Liver (tissue), 9 donors: ENCODE data around the gene PLEKHA6. TPM values are rescaled to one million over a fixed set of nuclear protein-coding genes. Genes with fewer than 3 reads are reported as not detected.

Experiments used
- DNase-seq: peaks from one replicate; pipeline ENCODE4 v3.0.0-alpha.2; 2017; ENCODE audit warnings: low spot score
- H3K27ac ChIP-seq, 2 donors: one replicate each; pipeline ENCODE4 v1.7.0; 2013; ENCODE audit warnings: inconsistent platforms in 2 of 2, low read length in 2 of 2, control low read depth in 1 of 2, low read depth in 1 of 2, mild to moderate bottlenecking in 1 of 2
- H3K27me3 ChIP-seq, 4 donors: one replicate each; pipeline versions ENCODE4 v1.6.1 to v1.7.0; 2013; ENCODE audit warnings: low read length in 3 of 4, inconsistent platforms in 1 of 4, mild to moderate bottlenecking in 1 of 4, moderate library complexity in 1 of 4; ENCODE audit not compliant: control insufficient read depth in 4 of 4, insufficient read depth in 4 of 4
- H3K36me3 ChIP-seq, 4 donors: one replicate each; pipeline versions ENCODE4 v1.6.1 to v1.7.0; 2013; ENCODE audit warnings: low read length in 3 of 4, mild to moderate bottlenecking in 3 of 4, low read depth in 1 of 4, moderate library complexity in 1 of 4; ENCODE audit not compliant: control insufficient read depth in 4 of 4, insufficient read depth in 3 of 4
- H3K4me1 ChIP-seq, 4 donors: one replicate each; pipeline versions ENCODE4 v1.6.1 to v1.7.0; 2013; ENCODE audit warnings: low read length in 3 of 4, mild to moderate bottlenecking in 3 of 4, moderate library complexity in 1 of 4; ENCODE audit not compliant: control insufficient read depth in 4 of 4, insufficient read depth in 4 of 4
- H3K4me3 ChIP-seq, 3 donors: one replicate each; pipeline versions ENCODE4 v1.6.1 to v1.7.0; 2013; ENCODE audit warnings: low read length in 3 of 3, control low read depth in 1 of 3, low read depth in 1 of 3, mild to moderate bottlenecking in 1 of 3
- H3K9ac ChIP-seq, 2 donors: one replicate each; pipeline ENCODE4 v1.7.0; 2013; ENCODE audit warnings: low read length in 2 of 2, mild to moderate bottlenecking in 2 of 2, moderate library complexity in 2 of 2, control low read depth in 1 of 2, low read depth in 1 of 2
- H3K9me3 ChIP-seq, 4 donors: one replicate each; pipeline versions ENCODE4 v1.6.1 to v1.7.0; 2013; ENCODE audit warnings: low read length in 3 of 4; ENCODE audit not compliant: control insufficient read depth in 4 of 4
- ATF3 ChIP-seq: IDR thresholded peaks from 2 replicates; pipeline ENCODE4 v1.6.1; 2016; ENCODE audit warnings: antibody characterized with exemption
- EGR1 ChIP-seq, 2 donors: IDR thresholded peaks; 2 replicates each; pipeline ENCODE4 v1.6.1; 2016 to 2018; ENCODE audit warnings: antibody characterized with exemption in 2 of 2, low read depth in 2 of 2
- FOXA1 ChIP-seq: IDR thresholded peaks from 2 replicates; pipeline ENCODE4 v1.6.1; 2016; ENCODE audit warnings: antibody characterized with exemption
- FOXA2 ChIP-seq: IDR thresholded peaks from 2 replicates; pipeline ENCODE4 v1.6.1; 2016; ENCODE audit warnings: antibody characterized with exemption
- GABPA ChIP-seq, 2 donors: IDR thresholded peaks in 1 of 2; conservative IDR thresholded peaks in 1 of 2; 2 replicates each; pipeline ENCODE4 v1.6.1; 2016; ENCODE audit warnings: antibody characterized with exemption in 2 of 2, mild to moderate bottlenecking in 1 of 2, moderate library complexity in 1 of 2
- HNF4A ChIP-seq, 2 donors: conservative IDR thresholded peaks; 2 replicates each; pipeline ENCODE4 v1.6.1; 2016; ENCODE audit warnings: antibody characterized with exemption in 2 of 2, mild to moderate bottlenecking in 2 of 2
- MAX ChIP-seq: IDR thresholded peaks from 2 replicates; pipeline ENCODE4 v1.6.1; 2016; ENCODE audit warnings: antibody characterized with exemption
- RAD21 ChIP-seq, 2 donors: IDR thresholded peaks; 2 replicates each; pipeline ENCODE4 v1.6.1; 2016; ENCODE audit warnings: antibody characterized with exemption in 2 of 2, mild to moderate bottlenecking in 2 of 2
- RXRA ChIP-seq, 2 donors: IDR thresholded peaks; 2 replicates each; pipeline ENCODE4 v1.6.1; 2017 to 2018; ENCODE audit warnings: antibody characterized with exemption in 2 of 2, mild to moderate bottlenecking in 1 of 2
- SP1 ChIP-seq: IDR thresholded peaks from 2 replicates; pipeline ENCODE4 v1.6.1; 2018; ENCODE audit warnings: antibody characterized with exemption, mild to moderate bottlenecking
- TAF1 ChIP-seq: conservative IDR thresholded peaks from 2 replicates; pipeline ENCODE4 v1.6.1; 2016; ENCODE audit warnings: antibody characterized with exemption, mild to moderate bottlenecking
- YY1 ChIP-seq: IDR thresholded peaks from 2 replicates; pipeline ENCODE4 v1.6.1; 2016; ENCODE audit warnings: antibody characterized with exemption, mild to moderate bottlenecking
- ZBTB33 ChIP-seq: IDR thresholded peaks from 2 replicates; pipeline ENCODE4 v1.6.1; 2016; ENCODE audit warnings: antibody characterized with exemption
- WGBS: extraction: QIAGEN DNeasy Blood & Tissue Kit; methylation state at CpG from one replicate; pipeline ENCODE4 v1.1.7; 2013; 5-methylcytosine and 5-hydroxymethylcytosine counted together
- polyA plus RNA-seq, 2 donors: library from polyadenylated mRNA; stranded (reverse) in 1 of 2; unstranded in 1 of 2; fragments of 200-250 nt in 1 of 2; fragments of >200 nt in 1 of 2; fragmentation: Nextera tagmentation in 1 of 2; extraction: Ambion mirVana in 1 of 2; gene quantifications; one replicate each; pipeline versions ENCODE4 v1.2.1 to v1.2.3, GENCODE V29; 2013 to 2015
- total RNA-seq, 2 donors: library from RNA; depleted of rRNA; stranded (reverse); fragments of >200 nt; gene quantifications; one replicate each; pipeline ENCODE4 v1.2.3, GENCODE V29; 2014
- donor health status: healthy.
- donor health status: healthy.
- donor health status: healthy.
- donor health status: healthy.
- donor health status: healthy.

Gene PLEKHA6
- total and polyA plus RNA-seq, 4 donors = 5.3 to 12.8 (median 7.6) TPM

- 50% methylated on average over 11 of the region's 11 CpGs for whole genome bisulfite sequencing
- H3K9ac ChIP-seq = peak overlapping the region in 1 of 2 donors; percentile 40
- H3K36me3 ChIP-seq = no peaks in the 10 kb centered on the region
- H3K9me3 ChIP-seq = no peaks in the 10 kb centered on the region
- no peak for TF ChIP-seq TAF1
- TF ChIP-seq SP1 = no peak
- TF ChIP-seq HNF4A (conservative IDR thresholded peaks at IDR 0.05) = no peak
- TF ChIP-seq YY1 = no peak
- no peak for TF ChIP-seq FOXA1
- no peak for TF ChIP-seq ATF3
- TF ChIP-seq EGR1 (IDR thresholded peaks at IDR 0.05; ENCODE audit: low read depth in 2 of 2) = no peak
- no peak for TF ChIP-seq FOXA2
- no peak for TF ChIP-seq RAD21 (IDR thresholded peaks at IDR 0.05)
- peaks cover 0 to 17% (median 5%) of the 10 kb centered on the region in 4 donors for H3K4me1 ChIP-seq
- H3K27ac ChIP-seq = peak overlapping the region in 1 of 2 donors; percentile 33
- no peaks in the 10 kb centered on the region for H3K27me3 ChIP-seq
- no peak for DNase-seq
- H3K4me3 ChIP-seq = peak overlapping the region in 1 of 3 donors; percentile 42
Measured at GRCh38 chr1:204362984-204363334, 3.2 kb upstream of the PLEKHA6 start.

- peaks cover 0 to 17% (median 5%) of the 10 kb centered on the region in 4 donors for H3K4me1 ChIP-seq
- H3K27ac ChIP-seq = no peak overlapping the region
- no peaks in the 10 kb centered on the region for H3K9me3 ChIP-seq
- H3K4me3 ChIP-seq = no peak overlapping the region
- no peak for TF ChIP-seq MAX
- no peak for TF ChIP-seq HNF4A (conservative IDR thresholded peaks at IDR 0.05)
- no peak for TF ChIP-seq YY1
- TF ChIP-seq GABPA (IDR thresholded peaks at IDR 0.05 in 1 of 2, conservative IDR thresholded peaks at IDR 0.05 in 1 of 2) = no peak
- TF ChIP-seq RAD21 (IDR thresholded peaks at IDR 0.05) = no peak
- TF ChIP-seq ATF3 = no peak
- no peak for TF ChIP-seq RXRA (IDR thresholded peaks at IDR 0.05)
- TF ChIP-seq EGR1 (IDR thresholded peaks at IDR 0.05; ENCODE audit: low read depth in 2 of 2) = no peak
- 91% methylated on average over 10 of the region's 10 CpGs for WGBS
- H3K36me3 ChIP-seq = no peaks in the 10 kb centered on the region
- no peak for DNase-seq
- no peak overlapping the region for H3K9ac ChIP-seq
- H3K27me3 ChIP-seq = no peaks in the 10 kb centered on the region
Measured at GRCh38 chr1:204361781-204362180, 2.1 kb upstream of the PLEKHA6 start.

GRCh38 chr1:204361341-204361771, 1.6 kb upstream of the PLEKHA6 start:
- no peak for DNase-seq
- Histone ChIP-seq H3K9me3 (no peaks in the 10 kb centered on the region), H3K36me3 (no peaks in the 10 kb centered on the region), H3K27me3 (no peaks in the 10 kb centered on the region), H3K27ac (no peak overlapping the region), H3K4me1 (peaks cover 0 to 17% (median 5%) of the 10 kb centered on the region in 4 donors), H3K4me3 (no peak overlapping the region), H3K9ac (no peak overlapping the region)
- no peak for TF ChIP-seq ZBTB33
- TF ChIP-seq FOXA2 = no peak
- WGBS = 76% methylated on average over 2 of the region's 2 CpGs
